T47D (cell line): ENCODE results near the gene KRT78.

Experiments
- DNase-seq, 2 experiments: peaks; one replicate each; pipeline versions ENCODE4 v3.0.0 to v3.0.0-alpha.2; 2011 to 2012; ENCODE audit warnings: low read depth in 1 of 2, low spot score in 1 of 2
- JUND ChIP-seq: IDR thresholded peaks from 2 replicates; pipeline ENCODE4 v1.6.1; 2012; ENCODE audit warnings: low read depth
- in situ Hi-C: cut with HindIII; loops from 2 replicates; pipeline ENCODE4 v1.10.0; 2016; ENCODE audit warnings: low sequenced_read_pairs, low pct_unique_long_range_greater_than_20kb

Gene KRT78

GRCh38 chr12:52845946-52846345 is 2.8 kb downstream of the KRT78 start:
- in situ Hi-C loops: no loop called here
- no peak for DNase-seq
- TF ChIP-seq JUND: no peak

- in situ Hi-C loops: no loop called here
- no peak for DNase-seq
- no peak for TF ChIP-seq JUND
Observed at GRCh38 chr12:52844386-52844785, 4.4 kb downstream of the KRT78 start.

GRCh38 chr12:52839436-52840105 is 9.2 kb downstream of the KRT78 start:
- in situ Hi-C loops: no loop called here
- no peak for DNase-seq
- no peak for TF ChIP-seq JUND

GRCh38 chr12:52838609-52839435 is 10.0 kb downstream of the KRT78 start:
- in situ Hi-C loops: no loop called here
- TF ChIP-seq JUND: no peak

GRCh38 chr12:52837781-52838608 is 10.8 kb downstream of the KRT78 start:
- TF ChIP-seq JUND: no peak
- in situ Hi-C loops: no loop called here
- peak; percentile 35 to 55 for DNase-seq

More at GRCh38 chr12:52838609-52839435, 10.0 kb downstream of the KRT78 start:
- no peak for DNase-seq

DNA sequence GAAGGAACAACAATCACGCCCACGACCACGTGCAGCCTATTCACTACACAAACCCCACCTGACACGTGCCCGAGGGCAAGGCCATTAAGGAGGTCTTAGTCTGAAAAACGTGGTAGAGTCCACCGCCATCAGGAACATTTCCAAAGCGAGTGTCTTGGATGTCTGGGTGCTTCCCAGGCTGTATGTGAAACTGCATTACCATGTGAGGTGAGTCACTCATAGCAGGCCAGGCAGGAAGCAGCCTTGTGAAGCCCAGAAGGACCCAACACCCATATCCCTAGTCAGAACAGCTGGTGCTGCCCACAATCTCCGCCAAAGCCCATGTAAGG is 11.4 kb downstream of the KRT78 start:
- peak in 1 of 2 experiments; percentile 55 for DNase-seq
- in situ Hi-C loops: no loop called here
- no peak for TF ChIP-seq JUND

DNA sequence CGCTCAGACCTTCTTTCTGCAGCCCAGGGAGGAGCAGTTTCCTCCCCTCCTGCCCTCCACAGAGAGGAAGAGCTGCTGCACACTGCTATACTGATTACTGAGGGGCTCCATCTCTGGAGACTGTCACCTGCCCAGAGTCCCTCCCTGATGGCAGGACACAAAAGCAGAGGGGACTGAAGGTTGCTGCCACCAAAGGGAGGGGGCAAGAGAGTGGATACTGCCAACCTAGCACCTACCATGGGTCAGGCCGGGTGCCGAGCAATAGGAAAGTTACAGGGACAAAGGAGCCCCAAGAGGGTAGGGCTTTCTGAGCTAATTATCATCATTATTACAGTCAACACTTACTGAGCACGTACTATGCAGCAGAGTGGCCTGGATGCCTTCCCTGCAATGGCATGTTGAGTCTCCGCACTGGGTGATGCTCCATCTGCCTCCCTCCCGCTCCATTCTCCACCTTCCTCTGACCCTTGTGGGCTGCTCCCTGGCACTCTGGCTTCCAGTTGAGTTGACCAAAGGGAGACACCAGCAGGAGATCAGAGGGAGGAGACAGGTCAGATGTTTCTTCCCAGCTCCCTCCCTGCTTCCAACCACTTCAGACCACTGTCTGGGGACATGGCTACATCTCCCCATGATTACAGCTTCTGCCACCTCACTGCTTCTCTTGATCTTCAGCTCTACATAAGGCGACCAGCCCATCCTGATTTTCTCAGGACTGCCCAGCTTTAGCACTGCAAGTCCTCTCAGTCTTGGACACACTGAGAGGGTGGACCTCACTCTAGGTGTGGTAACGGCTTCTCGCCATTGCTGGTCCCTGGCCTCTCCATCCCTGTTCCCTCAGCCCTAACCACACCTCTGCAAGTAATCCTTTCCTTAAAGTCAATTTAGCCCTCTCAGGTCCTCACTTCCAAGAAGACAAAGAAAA is 12.0 kb downstream of the KRT78 start:
- no peak for DNase-seq
- no peak for TF ChIP-seq JUND
- in situ Hi-C loops: no loop called here

DNA sequence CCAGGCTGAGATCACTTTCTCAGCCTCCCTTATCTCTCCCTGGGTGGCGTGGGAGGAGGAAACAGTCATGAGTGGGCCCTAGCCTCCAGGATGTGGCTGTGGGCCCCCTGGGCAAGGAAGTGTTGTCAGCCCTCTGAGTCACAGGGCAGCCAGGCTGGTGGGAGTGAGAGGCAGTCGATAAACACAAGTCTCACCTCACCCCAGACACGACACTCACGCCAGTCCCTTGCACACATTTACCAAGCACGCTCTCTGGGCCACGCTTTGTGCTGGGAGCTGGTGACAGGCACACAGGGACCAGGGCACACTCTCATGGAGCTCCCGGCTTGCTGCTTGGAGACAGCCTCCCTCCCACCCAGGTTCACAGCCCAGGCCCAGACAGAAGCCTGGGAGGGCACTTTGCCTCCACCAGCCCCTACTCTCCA is 12.7 kb downstream of the KRT78 start:
- DNase-seq: no peak
- in situ Hi-C loops: no loop called here
- no peak for TF ChIP-seq JUND

GRCh38 chr12:52835271-52836041 is 13.3 kb downstream of the KRT78 start:
- TF ChIP-seq JUND: no peak
- DNase-seq: no peak
- in situ Hi-C loops: no loop called here

GRCh38 chr12:52834727-52835001 is 14.1 kb downstream of the KRT78 start:
- in situ Hi-C loops: no loop called here

GRCh38 chr12:52833922-52834726 is 14.7 kb downstream of the KRT78 start, which contains the start of gene KRT79:
KRT79 (minus strand) TSS chr12:52834311; CDS start chr12:52834260, 51 bp downstream.
- in situ Hi-C loops: no loop called here
- DNase-seq: no peak
- no peak for TF ChIP-seq JUND

More at GRCh38 chr12:52834727-52835001, 14.1 kb downstream of the KRT78 start:
- no peak for DNase-seq
- TF ChIP-seq JUND: no peak
